GM12874 (cell line): Measurements from ENCODE around the gene PUM1.

Experiments
- CTCF ChIP-seq: IDR thresholded peaks from 2 replicates; pipeline ENCODE4 v1.5.1; 2011; ENCODE audit warnings: low read depth, mild to moderate bottlenecking, control low read depth, low read length, moderate library complexity; ENCODE audit not compliant: insufficient read depth

Gene PUM1

DNA sequence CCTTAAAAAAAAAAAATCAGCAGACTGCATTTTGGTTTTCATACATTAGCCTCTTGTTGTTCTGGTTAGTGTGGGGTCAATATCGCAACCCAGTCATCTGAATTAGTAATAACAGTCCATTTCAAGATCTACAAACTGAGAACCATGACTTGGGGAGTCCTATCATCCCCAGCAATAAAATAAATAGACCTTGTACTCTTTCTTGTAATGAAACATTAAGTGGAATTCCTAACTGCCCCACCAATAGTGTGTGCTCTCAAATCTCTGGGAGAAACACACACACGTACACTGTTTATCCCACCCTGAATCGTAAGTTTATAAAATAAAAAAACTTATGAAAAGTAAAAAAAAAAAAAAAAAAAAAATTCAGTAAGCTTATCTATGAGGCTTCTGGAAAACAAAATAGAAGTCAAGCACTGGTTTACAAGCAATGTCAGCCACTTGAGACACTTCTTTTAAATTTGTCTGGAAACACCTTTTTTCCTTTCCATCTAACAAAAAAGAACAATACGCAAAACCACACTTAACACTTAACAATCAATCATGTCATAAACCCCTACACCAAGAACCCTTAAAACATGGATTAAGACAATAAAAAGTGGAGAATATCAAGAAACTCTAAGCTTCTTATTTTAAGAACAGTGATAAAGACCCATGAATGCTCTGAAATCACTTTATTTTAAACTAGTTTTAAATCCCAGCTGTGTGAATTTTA lies 53.1 kb downstream of the PUM1 start:
- no peak for TF ChIP-seq CTCF

DNA sequence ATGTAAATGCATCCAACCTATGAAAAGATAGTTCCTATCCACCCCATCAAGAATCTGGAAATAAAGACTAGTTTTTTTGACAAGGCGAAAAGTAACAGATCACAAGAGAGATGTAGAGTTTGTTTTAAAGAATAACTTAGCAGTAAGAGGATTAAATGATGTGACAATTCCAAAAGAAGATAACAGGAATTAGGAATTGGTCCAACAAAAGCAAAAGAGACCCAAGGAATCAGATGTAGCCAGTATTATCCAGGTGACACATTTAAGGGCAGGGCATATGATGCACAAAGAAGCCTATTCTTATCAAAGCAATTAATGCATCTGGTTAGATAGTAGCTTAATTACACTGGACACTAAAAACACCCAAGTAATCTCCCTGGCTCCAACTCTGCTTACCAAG lies 53.8 kb downstream of the PUM1 start:
- TF ChIP-seq CTCF, result no peak

DNA sequence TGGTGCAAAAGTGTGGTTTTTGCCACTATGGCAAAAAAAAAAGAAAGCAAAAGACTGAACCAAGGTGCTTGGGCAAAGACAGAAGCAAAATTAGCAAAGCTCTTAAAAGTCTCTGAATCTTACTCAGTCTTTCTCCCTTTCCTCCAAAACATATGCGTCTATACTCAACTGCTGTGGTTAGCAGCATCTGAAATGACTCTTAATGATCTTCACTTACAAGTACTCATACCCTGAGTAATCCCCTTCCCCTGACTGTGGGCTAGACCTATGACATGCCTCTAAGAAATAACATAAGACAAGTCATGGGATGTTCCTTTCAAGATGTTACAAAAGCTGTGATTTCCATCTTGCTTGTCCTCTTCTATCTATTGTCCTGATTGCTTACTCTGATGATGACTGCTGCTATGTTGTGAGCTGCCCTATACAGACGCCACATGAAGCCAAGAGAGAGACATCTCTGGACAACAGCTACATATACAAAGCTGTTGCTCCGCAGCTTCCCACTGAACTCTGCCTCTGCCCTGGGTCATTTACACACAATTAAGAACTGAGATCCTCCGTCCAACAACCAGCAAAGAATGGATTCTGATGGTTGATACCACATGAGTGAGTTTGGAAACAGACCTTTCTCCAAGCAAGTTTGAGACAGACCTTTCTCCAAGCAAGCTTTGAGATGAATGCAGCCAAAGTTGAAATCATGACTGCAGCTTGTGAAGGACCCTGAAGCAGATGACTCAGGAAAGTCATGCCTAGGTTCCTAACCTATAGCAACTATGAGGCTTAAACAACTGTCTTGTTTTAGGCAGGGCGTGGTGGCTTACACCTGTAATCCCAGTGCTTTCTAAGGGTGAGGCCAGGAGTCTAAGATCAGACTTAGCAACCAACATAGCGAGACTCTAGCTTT lies 55.2 kb downstream of the PUM1 start:
- TF ChIP-seq CTCF, result no peak

GRCh38 chr1:31007462-31007991 lies 58.0 kb downstream of the PUM1 start:
- no peak for TF ChIP-seq CTCF

GRCh38 chr1:31006747-31007146 lies 58.8 kb downstream of the PUM1 start:
- no peak for TF ChIP-seq CTCF

DNA sequence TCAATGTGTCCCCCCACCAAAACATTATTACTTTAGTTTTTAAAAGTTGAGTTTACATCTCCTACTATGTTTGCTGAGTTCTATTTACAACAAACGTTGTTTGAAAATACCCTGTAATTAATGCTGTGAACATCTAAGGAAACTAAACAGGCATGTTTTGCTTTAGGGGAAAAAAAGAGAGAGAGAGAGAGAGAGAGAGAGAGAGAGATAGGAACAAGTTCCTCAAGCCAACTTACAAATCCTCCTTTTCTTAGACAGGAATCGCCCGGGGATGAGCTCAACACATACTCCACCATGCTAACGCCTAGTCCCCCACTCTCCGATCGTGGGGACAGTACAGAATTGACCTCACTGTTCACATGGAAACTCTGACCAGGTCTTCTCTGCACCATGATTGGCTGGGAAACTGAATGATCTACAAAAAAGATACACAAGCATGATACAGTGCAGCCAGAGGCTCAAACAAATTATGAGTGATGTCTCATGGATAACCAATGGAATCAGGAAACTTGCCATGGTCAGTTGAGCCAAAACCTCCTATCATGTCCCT lies 59.8 kb downstream of the PUM1 start:
- no peak for TF ChIP-seq CTCF

GRCh38 chr1:31005198-31005597 lies 60.3 kb downstream of the PUM1 start:
- TF ChIP-seq CTCF, result no peak
